H9 (cell line): ENCODE measurements around the gene HIF1A. TPM values are rescaled to one million over a fixed set of nuclear protein-coding genes. Genes with fewer than 3 reads are reported as not detected.
A peak's percentile ranks its signal among the peaks of the same experiment; 100 is the strongest.

ENCODE experiments used
- DNase-seq: peaks from one replicate; pipeline ENCODE4 v3.0.0-alpha.2; 2017
- H2AFZ ChIP-seq: one replicate; pipeline ENCODE4 v1.6.1; 2013; ENCODE audit warnings: mild to moderate bottlenecking, low read length, control low read depth, moderate library complexity
- H2AK5ac ChIP-seq: 2 replicates; pipeline ENCODE4 v1.6.1; 2013; ENCODE audit warnings: low read length, control low read depth, mixed read lengths; ENCODE audit not compliant: insufficient read length
- H2BK120ac ChIP-seq: one replicate; pipeline ENCODE4 v1.6.1; 2013; ENCODE audit warnings: low read depth, mild to moderate bottlenecking, low read length, control low read depth, inconsistent platforms; ENCODE audit not compliant: poor library complexity, severe bottlenecking
- H2BK12ac ChIP-seq: 2 replicates; pipeline ENCODE4 v1.6.1; 2013; ENCODE audit warnings: low read length, control low read depth, mixed read lengths, low read depth; ENCODE audit not compliant: insufficient read length
- H2BK15ac ChIP-seq: 2 replicates; pipeline ENCODE4 v1.6.1; 2013; ENCODE audit warnings: low read depth, low read length, control low read depth
- H2BK20ac ChIP-seq: one replicate; pipeline ENCODE4 v1.6.1; 2013; ENCODE audit warnings: low read depth, mild to moderate bottlenecking, low read length, control low read depth, inconsistent platforms; ENCODE audit not compliant: poor library complexity, severe bottlenecking
- H2BK5ac ChIP-seq: 2 replicates; pipeline ENCODE4 v1.6.1; 2013; ENCODE audit warnings: low read length, control low read depth, mixed read lengths; ENCODE audit not compliant: insufficient read length
- H3K14ac ChIP-seq: 2 replicates; pipeline ENCODE4 v1.6.1; 2013; ENCODE audit warnings: low read length, control low read depth; ENCODE audit not compliant: insufficient read depth
- H3K18ac ChIP-seq: 2 replicates; pipeline ENCODE4 v1.6.1; 2013; ENCODE audit warnings: low read depth, mild to moderate bottlenecking, mixed read lengths, low read length, control low read depth; ENCODE audit not compliant: insufficient read length
- H3K23ac ChIP-seq: 2 replicates; pipeline ENCODE4 v1.6.1; 2013; ENCODE audit warnings: low read length, control low read depth, mixed read lengths, low read depth; ENCODE audit not compliant: insufficient read length
- H3K23me2 ChIP-seq: 2 replicates; pipeline ENCODE4 v1.6.1; 2013; ENCODE audit warnings: low read depth, mild to moderate bottlenecking, mixed read lengths, low read length, control low read depth; ENCODE audit not compliant: insufficient read length, poor library complexity, severe bottlenecking
- H3K27ac ChIP-seq: 2 replicates; pipeline ENCODE4 v1.5.1; 2013; ENCODE audit warnings: low read length, control low read depth, mixed read lengths, low read depth; ENCODE audit not compliant: insufficient read length
- H3K27me3 ChIP-seq: 2 replicates; pipeline ENCODE4 v1.6.1; 2013; ENCODE audit warnings: low read length, control low read depth, inconsistent platforms; ENCODE audit not compliant: insufficient read depth
- H3K4ac ChIP-seq: 2 replicates; pipeline ENCODE4 v1.6.1; 2013; ENCODE audit warnings: low read depth, mild to moderate bottlenecking, control low read depth, inconsistent platforms, low read length, moderate library complexity
- H3K4me1 ChIP-seq: 2 replicates; pipeline ENCODE4 v1.6.1; 2013; ENCODE audit warnings: low read length, control low read depth, inconsistent platforms; ENCODE audit not compliant: insufficient read depth
- H3K4me2 ChIP-seq: 2 replicates; pipeline ENCODE4 v1.6.1; 2013; ENCODE audit warnings: low read length, control low read depth, mixed read lengths; ENCODE audit not compliant: insufficient read length, insufficient read depth
- H3K56ac ChIP-seq: 2 replicates; pipeline ENCODE4 v1.6.1; 2013; ENCODE audit warnings: low read depth, mild to moderate bottlenecking, mixed read lengths, low read length, control low read depth; ENCODE audit not compliant: insufficient read length
- H3K79me1 ChIP-seq: 2 replicates; pipeline ENCODE4 v1.6.1; 2013; ENCODE audit warnings: low read depth, mild to moderate bottlenecking, moderate library complexity, low read length, control low read depth, inconsistent platforms; ENCODE audit not compliant: insufficient read depth, poor library complexity, severe bottlenecking
- H3K79me2 ChIP-seq: 2 replicates; pipeline ENCODE4 v1.6.1; 2013; ENCODE audit warnings: low read length, control low read depth, inconsistent platforms; ENCODE audit not compliant: insufficient read depth
- H3K9ac ChIP-seq: 2 replicates; pipeline ENCODE4 v1.6.1; 2013; ENCODE audit warnings: low read length, control low read depth, mixed read lengths; ENCODE audit not compliant: insufficient read length; ENCODE audit errors: extremely low read depth
- H3K9me3 ChIP-seq: one replicate; pipeline ENCODE4 v1.6.1; 2013; ENCODE audit warnings: low read depth, low read length, inconsistent platforms; ENCODE audit not compliant: control insufficient read depth
- H3T11ph ChIP-seq: one replicate; pipeline ENCODE4 v1.6.1; 2013; ENCODE audit warnings: mild to moderate bottlenecking, low read length, control low read depth, inconsistent platforms
- H4K20me1 ChIP-seq: one replicate; pipeline ENCODE4 v1.6.1; 2013; ENCODE audit not compliant: control insufficient read depth, insufficient read length, insufficient read depth
- H4K5ac ChIP-seq: 2 replicates; pipeline ENCODE4 v1.6.1; 2013; ENCODE audit warnings: low read depth, mild to moderate bottlenecking, mixed read lengths, low read length, control low read depth; ENCODE audit not compliant: insufficient read length
- H4K8ac ChIP-seq: replicated peaks from 2 replicates; pipeline ENCODE4 v1.6.1; 2013; ENCODE audit warnings: low read length, control low read depth, mixed read lengths, low read depth; ENCODE audit not compliant: insufficient read length
- H4K91ac ChIP-seq: 2 replicates; pipeline ENCODE4 v1.6.1; 2013; ENCODE audit warnings: low read depth, mild to moderate bottlenecking, moderate library complexity, mixed read lengths, low read length, control low read depth; ENCODE audit not compliant: insufficient read length
- H3K27ac Mint-ChIP-seq, 3 experiments: 2 replicates in 2 of 3; 3 replicates in 1 of 3; pipeline ENCODE4 v1.8.0; 2020 to 2021; ENCODE audit warnings: mixed read lengths in 3 of 3, mild to moderate bottlenecking in 1 of 3, moderate library complexity in 1 of 3
- H3K27me3 Mint-ChIP-seq: 2 replicates; pipeline ENCODE4 v1.8.0; 2021; ENCODE audit warnings: low read depth, mild to moderate bottlenecking, moderate library complexity, mixed read lengths
- H3K36me3 Mint-ChIP-seq, 3 experiments: 2 replicates in 2 of 3; 3 replicates in 1 of 3; pipeline ENCODE4 v1.8.0; 2020 to 2021; ENCODE audit warnings: low read depth in 3 of 3, mixed read lengths in 3 of 3; ENCODE audit not compliant: insufficient read depth in 1 of 3
- H3K4me1 Mint-ChIP-seq, 2 experiments: 2 replicates each; pipeline ENCODE4 v1.8.0; 2020; ENCODE audit warnings: mixed read lengths in 2 of 2
- H3K4me3 Mint-ChIP-seq, 2 experiments: 2 replicates in 1 of 2; 3 replicates in 1 of 2; pipeline ENCODE4 v1.8.0; 2020 to 2021; ENCODE audit warnings: mild to moderate bottlenecking in 2 of 2, mixed read lengths in 2 of 2, moderate library complexity in 1 of 2
- H3K9me3 Mint-ChIP-seq, 2 experiments: 2 replicates in 1 of 2; 3 replicates in 1 of 2; pipeline ENCODE4 v1.8.0; 2020; ENCODE audit warnings: mild to moderate bottlenecking in 2 of 2, mixed read lengths in 2 of 2, moderate library complexity in 1 of 2
- CTCF ChIP-seq: fragments of 200-600 bp; sonication (generic); conservative IDR thresholded peaks from 3 replicates; pipeline ENCODE4 v1.8.0; 2021; ENCODE audit warnings: antibody characterized with exemption, mild to moderate bottlenecking
- WGBS: extraction: QIAGEN DNeasy Blood & Tissue Kit; methylation state at CpG from one replicate; pipeline ENCODE4 v1.1.7; 2013; ENCODE audit warnings: missing lambda C conversion rate, low lambda C conversion rate, mixed read lengths; ENCODE audit not compliant: insufficient read length; ENCODE audit errors: extremely low coverage; 5-methylcytosine and 5-hydroxymethylcytosine counted together
- total RNA-seq: library from RNA; stranded (reverse); gene quantifications from 2 replicates; pipeline ENCODE4 v1.2.1, GENCODE V29; 2021

Gene HIF1A
- total RNA-seq, 1 experiment from 2014 or later, result 154 TPM

DNA sequence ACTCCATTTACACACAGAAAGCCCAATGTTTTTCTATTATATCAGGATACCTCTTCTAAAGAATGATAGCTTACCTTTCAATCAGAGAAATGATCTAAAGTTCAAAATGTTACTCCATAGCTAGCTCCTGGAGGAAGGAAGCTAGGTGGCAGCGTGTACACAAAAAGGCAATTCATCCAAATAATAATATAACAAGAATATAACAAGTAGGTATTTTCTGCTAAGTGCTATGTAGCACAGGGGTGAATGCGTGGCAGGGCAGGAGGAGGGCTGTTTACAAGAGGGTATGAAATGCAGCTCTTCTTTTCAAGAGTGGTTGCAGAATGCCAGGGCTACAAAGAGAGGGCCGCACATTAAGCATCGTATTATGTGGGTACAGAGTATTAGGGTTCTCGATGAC is 66.2 kb downstream of the HIF1A start:
- H2BK5ac ChIP-seq, result no peak overlapping the region
- peak overlapping the region; percentile 95 for H3K4me2 ChIP-seq
- H3T11ph ChIP-seq, result no peak overlapping the region
- peak overlapping the region; percentile 98 to 99 (median 98) for H3K27ac Mint-ChIP-seq
- no peak for TF ChIP-seq CTCF
- no peak overlapping the region for H2AK5ac ChIP-seq
- H2BK15ac ChIP-seq, result no peak overlapping the region
- peaks cover 36% of the 10 kb centered on the region in 2 experiments for H3K4me1 Mint-ChIP-seq
- H3K4me1 ChIP-seq, result 0 out of 2 replicates have a peak, but pooled peaks cover 2% of the 10 kb centered on the region
- H4K20me1 ChIP-seq, result no peaks in the 10 kb centered on the region
- H2BK120ac ChIP-seq, result no peak overlapping the region
- H3K27ac ChIP-seq, result peak overlapping the region; percentile 71
- H3K27me3 Mint-ChIP-seq, result no peaks in the 10 kb centered on the region; the same call in none of the 2 replicates
- H3K79me2 ChIP-seq, result peaks cover 7% of the 10 kb centered on the region; the same call in 1 of the 2 replicates
- H3K23me2 ChIP-seq, result peaks cover 9% of the 10 kb centered on the region
- peaks cover 0 to under 1% of the 10 kb centered on the region in 2 experiments; a peak in 1 of 5 replicates for H3K9me3 Mint-ChIP-seq
- H3K23ac ChIP-seq, result no peak overlapping the region
- peak overlapping the region; percentile 67 for H3K9ac ChIP-seq
- H3K36me3 Mint-ChIP-seq, result peaks cover under 1 to 4% (median under 1%) of the 10 kb centered on the region in 3 experiments; a peak in 3 of 7 replicates
- no peak overlapping the region for H4K8ac ChIP-seq
- H4K5ac ChIP-seq, result no peak overlapping the region
- H4K91ac ChIP-seq, result no peak overlapping the region
- H3K9me3 ChIP-seq, result no peaks in the 10 kb centered on the region
- H3K4ac ChIP-seq, result no peak overlapping the region
- no peak overlapping the region for H2BK12ac ChIP-seq
- H3K27me3 ChIP-seq, result no peaks in the 10 kb centered on the region
- H3K14ac ChIP-seq, result peak overlapping the region; percentile 4; the same call in 1 of the 2 replicates
- no CpG with 5 or more reads among the region's 5 CpGs for WGBS
- H3K79me1 ChIP-seq, result peaks cover 2% of the 10 kb centered on the region
- no peak overlapping the region for H3K18ac ChIP-seq
- no peak for DNase-seq
- no peak overlapping the region for H3K56ac ChIP-seq
- H2AFZ ChIP-seq, result no peak overlapping the region
- peak overlapping the region; percentile 93 to 99 for H3K4me3 Mint-ChIP-seq
- no peak overlapping the region for H2BK20ac ChIP-seq
